BJ (cell line): ENCODE results near the gene PAK5. TPM values are rescaled to one million over a fixed set of nuclear protein-coding genes. Genes with fewer than 3 reads are reported as not detected.

ENCODE experiments used
- CTCF ChIA-PET: fragments of 350-600 bp; formaldehyde crosslinking; extraction: SDS; loops from one replicate; lab custom pipeline; 2021; ENCODE audit warnings: antibody characterized with exemption, inconsistent platforms; lab: Yijun Ruan, JAX
- POLR2A ChIA-PET: fragments of 300-600 bp; sonication (Branson Sonifier 250); formaldehyde crosslinking; extraction: SDS; loops from one replicate; lab custom pipeline; 2021; ENCODE audit warnings: antibody characterized with exemption; lab: Charles Lee
- DNase-seq: peaks from one replicate; pipeline ENCODE4 v3.0.0-alpha.2; 2011; ENCODE audit warnings: low read depth
- H3K27me3 ChIP-seq: 2 replicates; pipeline ENCODE4 v1.6.0; 2011; ENCODE audit warnings: low read length; ENCODE audit not compliant: control insufficient read depth, insufficient read depth
- H3K36me3 ChIP-seq: 2 replicates; pipeline ENCODE4 v1.5.1; 2011; ENCODE audit warnings: low read length; ENCODE audit not compliant: control insufficient read depth, insufficient read depth
- H3K4me3 ChIP-seq: 2 replicates; pipeline ENCODE4 v1.5.1; 2011; ENCODE audit warnings: low read depth, mild to moderate bottlenecking, control low read depth, low read length
- CTCF ChIP-seq: IDR thresholded peaks from 2 replicates; pipeline ENCODE4 v1.5.1; 2011; ENCODE audit warnings: low read depth, mild to moderate bottlenecking, control low read depth, inconsistent platforms, low read length, moderate library complexity; ENCODE audit not compliant: insufficient read depth
- polyA plus RNA-seq: library from polyadenylated mRNA; depleted of rRNA; stranded (reverse); fragments of >200 nt; gene quantifications from 2 replicates; pipeline ENCODE4 v1.2.3, GENCODE V29; 2011

PAK5 gene
- polyA plus RNA-seq, 1 experiment = not detected

- no peak for TF ChIP-seq CTCF
- ChIA-PET CTCF (interaction anchor here (0.7 to 7.4 kb wide), 21 partner anchors 11 to 474 kb away, joined by 3 to 138 read pairs (median 4); no protein-coding TSS in a partner anchor), POLR2A (interaction anchor here (0.7 kb wide), 1 partner anchor 937 kb away, joined by 3 read pairs; no protein-coding TSS in a partner anchor)
- DNase-seq = no peak
- Histone ChIP-seq H3K27me3 (peaks cover 10% of the 10 kb centered on the region), H3K36me3 (no peaks in the 10 kb centered on the region), H3K4me3 (no peak overlapping the region)
Measured at GRCh38 chr20:9616455-9616805, 222.4 kb downstream of the PAK5 start.

GRCh38 chr20:9615766-9616454 lies 223.0 kb downstream of the PAK5 start:
- no peak overlapping the region for H3K4me3 ChIP-seq
- no peak for DNase-seq
- POLR2A ChIA-PET = no interaction called here
- H3K36me3 ChIP-seq = no peaks in the 10 kb centered on the region
- H3K27me3 ChIP-seq = peaks cover 10% of the 10 kb centered on the region
- CTCF ChIA-PET = interaction anchor here (0.5 to 7.4 kb wide), 6 partner anchors 12 to 1680 kb away, joined by 4 to 138 read pairs (median 12); no protein-coding TSS in a partner anchor
- no peak for TF ChIP-seq CTCF

GRCh38 chr20:9615118-9615517 lies 223.8 kb downstream of the PAK5 start:
- Histone ChIP-seq H3K27me3 (peaks cover 9% of the 10 kb centered on the region), H3K36me3 (no peaks in the 10 kb centered on the region), H3K4me3 (no peak overlapping the region)
- no peak for TF ChIP-seq CTCF
- POLR2A ChIA-PET = no interaction called here
- CTCF ChIA-PET = interaction anchor here (1.5 to 8.2 kb wide), 3 partner anchors 11 to 298 kb away, joined by 4 to 195 read pairs (median 17); no protein-coding TSS in a partner anchor
- DNase-seq = no peak

GRCh38 chr20:9613871-9614270 lies 225.0 kb downstream of the PAK5 start:
- peaks cover 9% of the 10 kb centered on the region for H3K27me3 ChIP-seq
- H3K36me3 ChIP-seq = no peaks in the 10 kb centered on the region
- no peak overlapping the region for H3K4me3 ChIP-seq
- ChIA-PET CTCF (interaction anchor here (1.2 to 8.2 kb wide), 3 partner anchors 10 to 299 kb away, joined by 3 to 195 read pairs (median 17); no protein-coding TSS in a partner anchor), POLR2A (no interaction called here)
- DNase-seq = no peak
- TF ChIP-seq CTCF = no peak

GRCh38 chr20:9611921-9612320 lies 227.0 kb downstream of the PAK5 start:
- H3K36me3 ChIP-seq = no peaks in the 10 kb centered on the region
- POLR2A ChIA-PET = no interaction called here
- no peak for TF ChIP-seq CTCF
- H3K27me3 ChIP-seq = peaks cover 9% of the 10 kb centered on the region
- DNase-seq = no peak
- CTCF ChIA-PET = interaction anchor here (0.6 to 8.2 kb wide), 5 partner anchors 9 to 970 kb away, joined by 3 to 195 read pairs (median 3); no protein-coding TSS in a partner anchor
- H3K4me3 ChIP-seq = no peak overlapping the region
